Dermis microvascular lymphatic vessel endothelial cell (primary cell): Measurements from ENCODE around the gene KRT82. TPM values are rescaled to one million over a fixed set of nuclear protein-coding genes. Genes with fewer than 3 reads are reported as not detected.
A peak's percentile ranks its signal among the peaks of the same experiment; 100 is the strongest.
"Not testable (repeated sequence)": the region's sequence is repeated elsewhere in the genome, so short reads cannot be mapped to it uniquely, and the experiment has no call there.

Source experiments
- DNase-seq, 2 donors: peaks; one replicate each; pipeline versions ENCODE4 v3.0.0 to v3.0.0-alpha.2; 2010; ENCODE audit warnings: low read depth in 2 of 2
- total RNA-seq: library from RNA; depleted of rRNA; stranded (reverse); fragments of >200 nt; gene quantifications from 2 replicates; pipeline ENCODE4 v1.2.1, GENCODE V29; 2014

Gene KRT82
- total RNA-seq, 1 donor from 2014 or later, result not detected

GRCh38 chr12:52413202-52413601 is 7.1 kb upstream of the KRT82 start:
- no peak for DNase-seq

DNA sequence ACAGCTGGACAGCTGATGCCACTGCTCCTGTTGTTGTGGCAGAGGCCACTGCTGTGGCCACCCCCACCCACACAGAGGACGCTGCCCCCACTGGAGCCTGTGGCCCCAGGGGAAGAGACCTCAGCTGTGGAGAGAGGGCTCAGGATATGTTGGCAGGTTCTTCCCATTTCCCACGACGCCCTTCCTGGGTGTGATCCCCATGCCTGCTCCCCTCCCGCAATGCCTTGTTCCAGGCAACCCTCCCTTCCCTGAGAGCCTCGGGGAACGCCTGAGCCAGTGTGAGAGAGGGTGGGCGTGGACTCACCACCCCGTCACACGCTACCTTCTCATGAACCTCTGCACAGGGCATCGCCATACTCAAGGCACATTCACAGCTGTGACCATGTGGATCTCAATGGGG is 5.7 kb upstream of the KRT82 start:
- DNase-seq, result no peak

DNA sequence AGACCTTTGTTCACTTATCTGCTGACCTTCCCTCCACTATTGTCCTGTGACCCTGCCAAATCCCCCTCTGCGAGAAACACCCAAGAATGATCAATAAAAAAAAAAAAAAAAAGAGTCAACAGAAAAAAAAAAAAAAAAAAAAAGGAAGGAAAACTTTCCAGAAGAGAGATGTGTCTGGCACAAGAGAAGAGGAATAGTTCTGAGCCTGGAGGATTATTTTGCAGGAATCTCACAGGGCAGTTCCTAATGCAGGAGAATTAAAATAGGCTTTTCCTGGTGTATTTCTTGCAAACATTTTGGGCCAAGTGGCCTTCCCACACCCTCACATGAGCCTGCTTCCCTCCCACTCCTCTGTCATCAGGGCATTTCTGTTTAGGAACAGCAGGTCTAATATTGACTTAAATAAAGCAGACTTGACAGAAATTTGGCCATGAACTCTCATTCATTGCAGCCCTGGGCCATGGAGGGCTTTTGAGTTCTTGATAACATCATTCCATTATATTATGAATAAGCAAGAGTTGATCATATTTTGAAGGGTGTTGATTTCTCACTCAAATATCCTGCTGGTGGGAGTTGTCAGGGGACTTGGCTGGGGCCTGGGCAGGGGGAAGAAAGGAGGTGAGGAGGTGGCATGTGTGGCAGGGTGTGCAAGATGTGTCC is 4.6 kb upstream of the KRT82 start:
- DNase-seq, result not testable (repeated sequence)

GRCh38 chr12:52407918-52408317 is 1.8 kb upstream of the KRT82 start:
- no peak for DNase-seq

- DNase-seq, result no peak
These were observed 1.2 kb downstream of the KRT82 start for GRCh38 chr12:52404951-52405350.

DNA sequence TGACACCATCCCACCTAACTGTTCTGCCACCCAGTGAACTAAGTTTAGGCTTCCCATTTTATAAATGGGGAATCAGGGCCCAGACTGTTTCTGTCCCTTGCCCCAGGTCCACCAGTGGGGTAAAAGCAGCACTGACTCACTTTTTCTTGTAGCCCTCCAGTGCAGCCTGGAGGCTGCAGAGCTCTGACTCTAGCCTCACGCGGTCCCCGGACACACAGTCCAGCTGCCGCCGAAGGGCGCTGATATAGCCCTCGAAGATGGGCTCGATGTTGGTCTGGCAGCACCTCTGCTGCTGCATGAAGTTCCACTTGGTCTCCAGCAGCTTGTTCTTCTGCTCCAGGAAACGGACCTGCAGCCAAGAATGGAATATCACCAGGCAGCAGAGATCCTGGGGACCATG is 2.6 kb downstream of the KRT82 start:
- DNase-seq, result no peak

DNA sequence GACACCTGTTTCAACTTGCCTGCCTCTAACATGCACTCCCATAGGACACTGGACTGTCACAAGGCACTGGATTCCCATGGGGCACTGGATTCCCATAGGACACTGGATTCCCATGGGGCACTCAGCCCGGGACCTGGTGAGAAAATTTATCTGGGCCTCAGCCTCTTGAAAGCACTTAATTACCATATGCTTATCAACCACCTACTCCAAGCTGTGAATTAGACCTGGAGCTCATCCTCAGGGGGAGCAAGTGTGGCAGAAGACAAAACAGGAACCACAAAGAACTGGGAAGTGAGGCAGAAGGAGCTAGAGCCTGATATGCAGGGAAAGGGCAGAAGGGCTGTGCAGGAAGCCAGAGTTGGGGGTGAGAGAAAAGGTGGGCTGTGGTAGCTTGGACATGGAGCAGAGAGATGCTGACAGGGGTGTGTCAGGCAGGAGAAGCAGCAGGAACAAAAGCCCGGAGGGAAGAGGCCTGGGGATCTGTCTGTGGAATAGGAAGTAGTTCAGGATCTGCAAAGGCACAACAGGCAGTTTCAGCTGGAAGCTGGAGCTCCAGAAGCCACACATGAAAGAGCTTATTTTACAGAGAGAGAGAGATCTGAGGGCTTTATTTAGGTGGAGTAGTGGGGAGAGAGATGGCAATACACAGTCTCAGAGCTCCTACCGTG is 3.1 kb downstream of the KRT82 start:
- no peak for DNase-seq

- no peak for DNase-seq
These were observed 3.8 kb downstream of the KRT82 start for GRCh38 chr12:52402377-52402776.

DNA sequence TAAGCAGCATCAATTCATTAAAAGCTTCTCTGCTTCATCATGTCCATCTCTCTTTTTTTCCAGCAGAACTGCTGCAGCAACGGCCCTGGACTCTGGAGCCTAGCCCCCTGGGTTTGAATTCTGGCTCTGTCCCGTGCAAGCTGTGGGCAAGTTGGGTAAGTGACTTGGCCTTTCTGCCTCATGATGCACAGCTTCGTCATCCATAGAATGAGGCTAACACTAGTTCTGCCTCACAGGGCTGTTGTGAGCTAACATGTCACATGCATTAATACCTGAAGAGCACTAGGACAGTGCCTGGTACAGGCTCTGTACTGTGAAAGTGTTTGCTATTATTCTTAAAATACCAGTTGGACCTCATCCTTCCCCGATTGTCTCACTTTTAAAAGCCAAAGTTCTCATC is 4.2 kb downstream of the KRT82 start:
- DNase-seq, result no peak

- no peak for DNase-seq
These were observed 4.6 kb downstream of the KRT82 start for GRCh38 chr12:52401526-52401925.

DNA sequence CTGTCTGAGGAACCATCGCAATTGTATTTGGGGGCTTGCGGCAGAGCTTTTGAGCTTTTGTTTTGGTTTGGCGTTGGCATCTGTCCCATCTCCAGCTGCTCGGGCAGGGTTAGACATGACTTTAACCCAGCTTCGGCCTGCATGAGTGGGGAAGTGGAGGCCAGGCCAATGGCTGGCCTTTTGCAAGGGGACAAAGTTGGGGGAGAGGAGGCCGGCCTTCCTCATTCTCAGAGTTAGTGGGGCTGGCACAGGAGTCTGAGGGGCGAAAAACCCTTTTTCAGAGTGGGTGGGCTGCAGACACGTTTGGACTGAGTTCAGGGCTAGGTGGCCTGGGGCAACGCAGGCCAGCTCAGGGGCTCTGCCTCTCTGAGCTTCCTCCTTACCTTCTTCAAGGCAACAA is 5.2 kb downstream of the KRT82 start:
- DNase-seq, result no peak

GRCh38 chr12:52399756-52400155 is 6.4 kb downstream of the KRT82 start:
- DNase-seq, result no peak

GRCh38 chr12:52398176-52398575 is 8.0 kb downstream of the KRT82 start:
- DNase-seq, result no peak

GRCh38 chr12:52396656-52397055 is 9.5 kb downstream of the KRT82 start:
- no peak for DNase-seq

- no peak for DNase-seq
These were observed 10.2 kb downstream of the KRT82 start for GRCh38 chr12:52395761-52396434.

DNA sequence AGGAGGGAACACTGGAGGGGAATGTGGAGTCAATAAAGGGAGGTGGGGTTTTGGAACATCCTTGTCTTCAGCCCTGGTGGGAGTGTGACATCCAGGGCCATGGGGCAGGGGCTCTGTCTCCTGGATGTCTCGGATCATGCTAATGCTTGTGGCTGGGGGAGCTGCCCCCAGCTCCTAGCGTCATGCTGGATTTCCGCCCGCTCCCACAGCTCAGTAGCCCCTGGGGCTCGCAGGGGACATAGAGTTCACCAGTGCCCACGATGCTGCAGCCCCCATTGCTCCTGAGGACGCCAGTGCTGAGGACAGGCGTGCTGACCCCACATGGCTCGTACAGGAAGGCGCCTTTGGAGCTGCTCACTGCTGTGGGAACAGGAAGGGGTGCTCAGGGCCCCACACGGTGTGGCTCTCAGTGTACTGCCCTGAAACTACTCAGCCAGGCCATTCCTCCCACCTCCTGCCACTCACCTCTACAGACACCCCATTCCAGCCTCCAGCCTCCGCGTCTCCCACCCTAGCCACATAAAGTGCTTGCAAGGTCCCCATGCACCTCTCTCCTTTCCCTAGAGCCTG is 11.2 kb downstream of the KRT82 start:
- DNase-seq, result no peak

DNA sequence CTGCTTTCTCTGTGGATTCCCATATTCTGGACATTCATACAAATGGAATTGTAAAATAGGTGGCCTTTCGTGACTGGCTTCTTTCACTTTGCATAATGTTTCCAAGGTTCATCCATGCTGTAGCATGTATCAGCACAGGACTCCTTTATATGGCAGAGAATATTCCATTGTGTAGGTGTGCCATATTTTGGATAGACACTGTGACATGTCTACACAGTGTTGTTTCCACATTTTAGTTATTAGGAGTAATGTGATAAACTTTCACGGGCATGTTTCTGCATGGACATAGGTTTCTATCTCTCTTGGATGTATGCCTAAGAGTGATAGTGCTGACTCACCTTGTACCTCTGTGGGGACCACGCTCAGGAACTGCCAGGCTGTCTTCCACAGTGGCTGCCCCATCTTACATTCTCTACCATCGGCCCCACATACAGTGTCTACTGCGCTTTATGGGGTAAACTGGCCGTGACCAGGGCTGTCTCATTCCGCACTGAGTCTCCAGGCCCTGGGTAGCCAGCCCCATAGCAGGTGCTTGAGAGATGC is 13.6 kb downstream of the KRT82 start:
- no peak for DNase-seq

- DNase-seq, result peak in 1 of 2 donors; percentile 15
These were observed 14.5 kb downstream of the KRT82 start for GRCh38 chr12:52391618-52392002.

DNA sequence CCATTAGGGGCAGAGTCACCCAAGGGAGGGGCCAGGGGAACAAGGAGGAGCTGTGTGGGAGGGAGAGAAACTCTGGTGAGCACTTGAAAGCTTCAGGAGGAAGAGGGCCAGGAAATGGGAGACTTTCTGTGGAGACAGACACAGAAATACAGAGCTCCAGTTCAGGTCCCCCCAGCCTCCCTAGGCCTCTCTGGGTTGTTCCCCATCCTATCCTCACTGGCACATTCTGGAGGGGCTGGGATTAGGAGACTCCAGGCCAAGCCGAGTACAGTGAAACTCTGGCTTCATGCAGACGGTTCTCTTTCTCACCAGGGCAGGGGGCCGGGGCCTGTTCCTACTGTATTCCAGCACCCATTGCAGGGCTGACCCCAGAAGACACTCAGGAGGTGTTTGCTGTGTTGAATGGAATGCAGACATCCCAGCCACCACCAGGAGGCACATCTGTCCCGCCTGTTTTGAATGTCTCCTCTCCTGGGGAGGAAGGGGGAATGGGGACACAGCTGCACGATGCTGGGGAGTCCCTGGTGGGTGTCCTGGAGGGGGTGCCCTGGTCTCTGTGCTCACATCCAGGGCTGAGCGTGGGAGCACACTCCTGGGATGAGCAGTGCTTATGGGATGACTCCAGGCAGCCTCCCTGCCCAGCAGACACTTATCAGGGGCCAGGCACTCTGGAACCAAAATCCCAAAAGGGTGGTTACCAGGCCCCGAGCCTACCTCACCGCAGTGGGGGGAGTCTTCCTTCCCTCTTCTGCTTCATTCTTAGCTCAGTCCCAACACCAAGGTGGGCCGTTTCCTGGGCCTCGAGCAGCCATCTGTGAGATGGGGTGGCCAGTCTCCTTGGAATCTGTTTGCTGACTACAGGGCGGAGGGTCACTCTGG is 15.2 kb downstream of the KRT82 start:
- DNase-seq, result peak; percentile 1 to 22

DNA sequence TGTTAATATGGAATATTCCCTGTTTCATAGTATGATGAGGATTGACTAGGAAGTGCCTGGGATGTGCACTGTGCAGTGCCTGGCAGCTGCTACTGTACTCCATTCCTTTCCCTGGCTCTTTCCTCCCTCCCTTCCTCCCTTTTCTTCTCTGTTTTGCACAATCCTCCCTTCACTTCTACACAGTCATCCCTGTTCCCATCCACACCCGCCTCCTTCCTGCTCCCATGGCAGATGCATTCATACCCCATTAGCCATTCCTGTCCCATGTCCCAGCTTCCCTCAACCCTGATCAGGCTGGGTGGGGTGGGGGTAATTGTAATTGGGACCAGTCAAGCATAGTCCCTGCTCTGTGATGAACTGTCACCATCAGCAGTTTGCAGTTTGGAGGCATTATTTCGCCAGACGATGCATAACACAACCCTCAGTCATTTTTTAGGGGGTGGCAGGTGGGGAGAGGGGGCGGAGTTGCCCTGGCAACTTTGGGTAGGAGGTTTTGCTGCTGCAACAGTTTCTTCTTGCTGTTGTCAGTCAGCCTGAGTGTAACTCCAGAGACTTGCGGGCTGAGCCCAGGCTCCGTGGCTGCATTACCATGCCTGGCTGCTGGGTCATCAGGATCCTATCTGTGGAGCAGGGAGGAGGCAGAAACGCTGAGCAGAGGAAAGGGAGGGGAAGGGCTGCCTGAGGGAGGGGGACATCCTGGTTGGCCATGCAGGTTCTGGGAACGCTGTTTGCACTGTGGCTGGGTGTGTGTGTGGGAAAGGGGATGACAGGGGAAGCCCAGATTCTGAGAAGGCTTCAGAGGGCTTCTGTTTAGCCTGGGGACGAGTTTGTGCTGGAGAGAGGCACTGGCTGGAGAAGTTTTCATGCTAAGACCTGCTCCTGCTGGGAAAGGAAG is 16.6 kb downstream of the KRT82 start:
- DNase-seq, result no peak
